H9 (cell line): ENCODE results near the gene DAPK1. TPM values are rescaled to one million over a fixed set of nuclear protein-coding genes. Genes with fewer than 3 reads are reported as not detected.

ENCODE experiments used
- DNase-seq: peaks from one replicate; pipeline ENCODE4 v3.0.0-alpha.2; 2017
- H2AFZ ChIP-seq: one replicate; pipeline ENCODE4 v1.6.1; 2013; ENCODE audit warnings: mild to moderate bottlenecking, low read length, control low read depth, moderate library complexity
- H2AK5ac ChIP-seq: 2 replicates; pipeline ENCODE4 v1.6.1; 2013; ENCODE audit warnings: low read length, control low read depth, mixed read lengths; ENCODE audit not compliant: insufficient read length
- H2BK120ac ChIP-seq: one replicate; pipeline ENCODE4 v1.6.1; 2013; ENCODE audit warnings: low read depth, mild to moderate bottlenecking, low read length, control low read depth, inconsistent platforms; ENCODE audit not compliant: poor library complexity, severe bottlenecking
- H2BK12ac ChIP-seq: 2 replicates; pipeline ENCODE4 v1.6.1; 2013; ENCODE audit warnings: low read length, control low read depth, mixed read lengths, low read depth; ENCODE audit not compliant: insufficient read length
- H2BK15ac ChIP-seq: 2 replicates; pipeline ENCODE4 v1.6.1; 2013; ENCODE audit warnings: low read depth, low read length, control low read depth
- H2BK20ac ChIP-seq: one replicate; pipeline ENCODE4 v1.6.1; 2013; ENCODE audit warnings: low read depth, mild to moderate bottlenecking, low read length, control low read depth, inconsistent platforms; ENCODE audit not compliant: poor library complexity, severe bottlenecking
- H2BK5ac ChIP-seq: 2 replicates; pipeline ENCODE4 v1.6.1; 2013; ENCODE audit warnings: low read length, control low read depth, mixed read lengths; ENCODE audit not compliant: insufficient read length
- H3K14ac ChIP-seq: 2 replicates; pipeline ENCODE4 v1.6.1; 2013; ENCODE audit warnings: low read length, control low read depth; ENCODE audit not compliant: insufficient read depth
- H3K18ac ChIP-seq: 2 replicates; pipeline ENCODE4 v1.6.1; 2013; ENCODE audit warnings: low read depth, mild to moderate bottlenecking, mixed read lengths, low read length, control low read depth; ENCODE audit not compliant: insufficient read length
- H3K23ac ChIP-seq: 2 replicates; pipeline ENCODE4 v1.6.1; 2013; ENCODE audit warnings: low read length, control low read depth, mixed read lengths, low read depth; ENCODE audit not compliant: insufficient read length
- H3K23me2 ChIP-seq: 2 replicates; pipeline ENCODE4 v1.6.1; 2013; ENCODE audit warnings: low read depth, mild to moderate bottlenecking, mixed read lengths, low read length, control low read depth; ENCODE audit not compliant: insufficient read length, poor library complexity, severe bottlenecking
- H3K27ac ChIP-seq: 2 replicates; pipeline ENCODE4 v1.5.1; 2013; ENCODE audit warnings: low read length, control low read depth, mixed read lengths, low read depth; ENCODE audit not compliant: insufficient read length
- H3K27me3 ChIP-seq: 2 replicates; pipeline ENCODE4 v1.6.1; 2013; ENCODE audit warnings: low read length, control low read depth, inconsistent platforms; ENCODE audit not compliant: insufficient read depth
- H3K4ac ChIP-seq: 2 replicates; pipeline ENCODE4 v1.6.1; 2013; ENCODE audit warnings: low read depth, mild to moderate bottlenecking, control low read depth, inconsistent platforms, low read length, moderate library complexity
- H3K4me1 ChIP-seq: 2 replicates; pipeline ENCODE4 v1.6.1; 2013; ENCODE audit warnings: low read length, control low read depth, inconsistent platforms; ENCODE audit not compliant: insufficient read depth
- H3K4me2 ChIP-seq: 2 replicates; pipeline ENCODE4 v1.6.1; 2013; ENCODE audit warnings: low read length, control low read depth, mixed read lengths; ENCODE audit not compliant: insufficient read length, insufficient read depth
- H3K56ac ChIP-seq: 2 replicates; pipeline ENCODE4 v1.6.1; 2013; ENCODE audit warnings: low read depth, mild to moderate bottlenecking, mixed read lengths, low read length, control low read depth; ENCODE audit not compliant: insufficient read length
- H3K79me1 ChIP-seq: 2 replicates; pipeline ENCODE4 v1.6.1; 2013; ENCODE audit warnings: low read depth, mild to moderate bottlenecking, moderate library complexity, low read length, control low read depth, inconsistent platforms; ENCODE audit not compliant: insufficient read depth, poor library complexity, severe bottlenecking
- H3K79me2 ChIP-seq: 2 replicates; pipeline ENCODE4 v1.6.1; 2013; ENCODE audit warnings: low read length, control low read depth, inconsistent platforms; ENCODE audit not compliant: insufficient read depth
- H3K9ac ChIP-seq: 2 replicates; pipeline ENCODE4 v1.6.1; 2013; ENCODE audit warnings: low read length, control low read depth, mixed read lengths; ENCODE audit not compliant: insufficient read length; ENCODE audit errors: extremely low read depth
- H3K9me3 ChIP-seq: one replicate; pipeline ENCODE4 v1.6.1; 2013; ENCODE audit warnings: low read depth, low read length, inconsistent platforms; ENCODE audit not compliant: control insufficient read depth
- H3T11ph ChIP-seq: one replicate; pipeline ENCODE4 v1.6.1; 2013; ENCODE audit warnings: mild to moderate bottlenecking, low read length, control low read depth, inconsistent platforms
- H4K20me1 ChIP-seq: one replicate; pipeline ENCODE4 v1.6.1; 2013; ENCODE audit not compliant: control insufficient read depth, insufficient read length, insufficient read depth
- H4K5ac ChIP-seq: 2 replicates; pipeline ENCODE4 v1.6.1; 2013; ENCODE audit warnings: low read depth, mild to moderate bottlenecking, mixed read lengths, low read length, control low read depth; ENCODE audit not compliant: insufficient read length
- H4K8ac ChIP-seq: replicated peaks from 2 replicates; pipeline ENCODE4 v1.6.1; 2013; ENCODE audit warnings: low read length, control low read depth, mixed read lengths, low read depth; ENCODE audit not compliant: insufficient read length
- H4K91ac ChIP-seq: 2 replicates; pipeline ENCODE4 v1.6.1; 2013; ENCODE audit warnings: low read depth, mild to moderate bottlenecking, moderate library complexity, mixed read lengths, low read length, control low read depth; ENCODE audit not compliant: insufficient read length
- H3K27ac Mint-ChIP-seq, 3 experiments: 2 replicates in 2 of 3; 3 replicates in 1 of 3; pipeline ENCODE4 v1.8.0; 2020 to 2021; ENCODE audit warnings: mixed read lengths in 3 of 3, mild to moderate bottlenecking in 1 of 3, moderate library complexity in 1 of 3
- H3K27me3 Mint-ChIP-seq: 2 replicates; pipeline ENCODE4 v1.8.0; 2021; ENCODE audit warnings: low read depth, mild to moderate bottlenecking, moderate library complexity, mixed read lengths
- H3K36me3 Mint-ChIP-seq, 3 experiments: 2 replicates in 2 of 3; 3 replicates in 1 of 3; pipeline ENCODE4 v1.8.0; 2020 to 2021; ENCODE audit warnings: low read depth in 3 of 3, mixed read lengths in 3 of 3; ENCODE audit not compliant: insufficient read depth in 1 of 3
- H3K4me1 Mint-ChIP-seq, 2 experiments: 2 replicates each; pipeline ENCODE4 v1.8.0; 2020; ENCODE audit warnings: mixed read lengths in 2 of 2
- H3K4me3 Mint-ChIP-seq, 2 experiments: 2 replicates in 1 of 2; 3 replicates in 1 of 2; pipeline ENCODE4 v1.8.0; 2020 to 2021; ENCODE audit warnings: mild to moderate bottlenecking in 2 of 2, mixed read lengths in 2 of 2, moderate library complexity in 1 of 2
- H3K9me3 Mint-ChIP-seq, 2 experiments: 2 replicates in 1 of 2; 3 replicates in 1 of 2; pipeline ENCODE4 v1.8.0; 2020; ENCODE audit warnings: mild to moderate bottlenecking in 2 of 2, mixed read lengths in 2 of 2, moderate library complexity in 1 of 2
- CTCF ChIP-seq: fragments of 200-600 bp; sonication (generic); conservative IDR thresholded peaks from 3 replicates; pipeline ENCODE4 v1.8.0; 2021; ENCODE audit warnings: antibody characterized with exemption, mild to moderate bottlenecking
- WGBS: extraction: QIAGEN DNeasy Blood & Tissue Kit; methylation state at CpG from one replicate; pipeline ENCODE4 v1.1.7; 2013; ENCODE audit warnings: missing lambda C conversion rate, low lambda C conversion rate, mixed read lengths; ENCODE audit not compliant: insufficient read length; ENCODE audit errors: extremely low coverage; 5-methylcytosine and 5-hydroxymethylcytosine counted together
- total RNA-seq: library from RNA; stranded (reverse); gene quantifications from 2 replicates; pipeline ENCODE4 v1.2.1, GENCODE V29; 2021

The DAPK1 gene
- total RNA-seq, 1 experiment from 2014 or later = 79.4 TPM

- Histone ChIP-seq H3K23ac (no peak overlapping the region), H3K9ac (no peak overlapping the region), H4K8ac (no peak overlapping the region), H2BK20ac (no peak overlapping the region), H3K56ac (no peak overlapping the region), H3K27ac (no peak overlapping the region), H4K5ac (no peak overlapping the region), H2BK120ac (no peak overlapping the region), H4K91ac (no peak overlapping the region), H2AK5ac (no peak overlapping the region), H3T11ph (no peak overlapping the region), H3K4me1 (peaks cover 9% of the 10 kb centered on the region; the same call in 1 of the 2 replicates), H4K20me1 (no peaks in the 10 kb centered on the region), H3K4ac (no peak overlapping the region), H3K18ac (no peak overlapping the region), H3K14ac (no peak overlapping the region), H3K4me2 (no peak overlapping the region), H2BK5ac (no peak overlapping the region), H3K27me3 (no peaks in the 10 kb centered on the region), H2AFZ (no peak overlapping the region), H3K79me1 (peaks cover 5% of the 10 kb centered on the region), H3K79me2 (peaks cover 2% of the 10 kb centered on the region; the same call in 1 of the 2 replicates), H2BK15ac (no peak overlapping the region), H2BK12ac (no peak overlapping the region), H3K23me2 (no peaks in the 10 kb centered on the region), H3K9me3 (no peaks in the 10 kb centered on the region)
- no peaks in the 10 kb centered on the region for H3K27me3 Mint-ChIP-seq
- no peak overlapping the region; a peak in 1 of 5 replicates for H3K4me3 Mint-ChIP-seq
- peaks cover 17 to 23% (median 18%) of the 10 kb centered on the region in 3 experiments for H3K36me3 Mint-ChIP-seq
- H3K27ac Mint-ChIP-seq = no peak overlapping the region
- DNase-seq = no peak
- WGBS = no CpG with 5 or more reads among the region's 5 CpGs
- peaks cover 45 to 56% of the 10 kb centered on the region in 2 experiments for H3K4me1 Mint-ChIP-seq
- TF ChIP-seq CTCF = no peak
- H3K9me3 Mint-ChIP-seq = no peaks in the 10 kb centered on the region; a peak in 1 of 5 replicates
Measured at GRCh38 chr9:87524061-87524460, 26.4 kb downstream of the DAPK1 start.
